Activated gamma-delta T cell treated with anti-CD3 and anti-CD28 coated beads, Interleukin-2, amount 50 U/mL, for 16 hours (primary cell): ENCODE measurements around the gene SLC35D2.
"Not testable (repeated sequence)": the region's sequence is repeated elsewhere in the genome, so short reads cannot be mapped to it uniquely, and the experiment has no call there.

Experiments used
- DNase-seq: peaks from one replicate; pipeline ENCODE4 v3.0.0-alpha.2; 2020; ENCODE audit warnings: low read depth

SLC35D2 gene

DNA sequence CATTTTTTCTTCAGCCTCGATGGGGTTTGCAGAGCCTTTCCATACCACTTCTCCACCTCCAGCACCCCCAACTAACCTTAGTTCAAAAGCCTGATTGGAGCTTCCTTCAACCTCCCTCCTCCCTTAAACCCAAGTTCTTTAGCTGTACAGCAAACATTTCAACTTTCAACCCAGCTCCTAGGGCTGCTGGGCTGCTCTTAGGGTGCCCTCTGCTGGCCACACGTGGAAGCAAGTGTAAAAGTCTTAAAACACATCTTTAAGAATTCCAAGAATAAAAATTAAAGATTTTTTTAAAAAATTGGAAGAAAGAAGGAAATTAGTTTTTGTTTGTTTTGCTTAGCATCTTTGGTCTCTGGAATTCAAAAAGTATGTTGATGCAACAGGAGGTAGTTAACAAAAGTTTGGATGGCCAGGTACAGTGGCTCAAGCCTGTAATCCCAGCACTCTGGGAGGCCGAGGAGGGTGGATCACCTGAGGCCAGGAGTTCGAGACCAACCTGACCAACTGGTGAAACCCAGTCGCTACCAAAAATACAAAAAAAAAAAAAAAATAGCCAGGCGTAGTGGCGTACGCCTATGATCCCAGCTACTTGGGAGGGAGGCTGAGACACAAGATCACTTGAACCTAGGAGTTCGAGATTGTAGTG, 66.1 kb downstream of the SLC35D2 start:
- DNase-seq: peak; percentile 37

DNA sequence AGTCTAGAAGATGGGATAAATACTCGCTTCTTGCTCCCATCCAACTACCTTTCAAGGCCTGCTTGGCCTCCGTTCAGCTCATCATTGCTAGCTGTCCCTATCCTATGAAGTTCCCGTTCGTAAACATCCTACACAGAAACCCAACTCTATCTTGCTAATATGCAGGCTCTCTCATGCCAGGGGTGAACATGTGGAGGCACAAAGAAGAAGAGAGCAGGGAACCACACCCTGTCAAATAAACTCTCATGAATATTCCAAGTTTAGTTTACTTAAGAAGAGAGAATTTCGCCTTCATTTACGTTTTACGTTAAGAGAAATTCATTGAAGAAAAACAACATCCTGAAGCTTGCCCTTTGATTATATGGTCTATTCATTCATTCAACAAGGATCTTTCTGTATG, 73.7 kb downstream of the SLC35D2 start:
- DNase-seq: no peak

DNA sequence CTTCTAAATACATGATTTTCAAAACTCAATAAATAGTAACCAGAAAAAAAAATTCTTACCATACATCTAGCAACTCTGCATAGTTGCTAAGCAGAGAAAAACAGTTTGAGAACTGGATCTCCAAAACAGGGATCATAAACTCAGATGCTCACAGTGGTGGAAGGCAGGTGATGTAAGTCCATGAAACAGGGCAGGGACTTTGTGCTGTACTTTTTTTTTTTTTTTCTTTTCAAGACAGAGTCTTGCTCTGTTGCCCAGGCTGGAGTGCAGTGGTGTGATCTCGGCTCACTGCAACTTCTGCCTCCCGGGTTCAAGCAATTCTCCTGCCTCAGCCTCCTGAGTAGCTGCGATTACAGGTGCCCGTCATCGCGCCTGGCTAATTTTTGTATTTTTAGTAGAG, 76.6 kb downstream of the SLC35D2 start:
- DNase-seq: not testable (repeated sequence)

DNA sequence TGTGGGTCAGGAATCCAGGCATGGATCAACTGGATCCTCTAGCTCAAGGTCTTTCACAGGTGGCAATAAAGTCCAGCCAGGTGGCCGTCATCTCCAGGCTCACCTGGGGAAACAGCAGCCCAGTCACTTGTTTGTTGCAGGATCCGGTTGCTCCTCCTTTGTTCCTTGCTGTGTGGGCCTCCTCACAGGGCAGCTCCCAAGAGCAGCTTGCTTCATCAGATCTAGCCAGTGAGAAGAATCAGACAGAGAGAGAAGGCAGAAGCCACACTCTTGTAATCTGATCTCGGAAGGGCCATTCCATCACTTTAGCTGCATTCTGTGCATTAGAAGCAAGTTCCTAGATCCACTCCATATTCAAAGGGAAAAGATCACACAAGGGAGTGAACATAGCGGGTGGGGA, 78.3 kb downstream of the SLC35D2 start:
- no peak for DNase-seq

DNA sequence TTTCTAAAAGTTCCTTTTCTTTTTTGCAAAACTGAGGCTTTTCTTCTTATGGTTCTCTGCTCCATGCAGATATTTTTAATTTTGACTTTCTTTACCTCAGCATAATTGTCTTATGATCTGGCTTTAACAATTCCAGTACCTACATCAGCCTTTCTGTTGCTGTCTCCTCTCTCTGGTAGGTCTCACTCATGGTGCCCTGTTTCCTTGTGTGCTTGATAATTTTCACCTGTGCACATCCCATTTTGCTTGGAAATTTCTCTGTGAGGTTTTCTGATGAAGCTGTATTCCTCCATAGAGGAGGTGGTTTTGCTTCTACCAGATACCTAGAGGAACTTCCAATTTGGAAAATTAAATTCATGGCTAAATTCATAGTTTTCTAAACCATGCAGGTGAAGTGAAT, 79.3 kb downstream of the SLC35D2 start:
- no peak for DNase-seq

DNA sequence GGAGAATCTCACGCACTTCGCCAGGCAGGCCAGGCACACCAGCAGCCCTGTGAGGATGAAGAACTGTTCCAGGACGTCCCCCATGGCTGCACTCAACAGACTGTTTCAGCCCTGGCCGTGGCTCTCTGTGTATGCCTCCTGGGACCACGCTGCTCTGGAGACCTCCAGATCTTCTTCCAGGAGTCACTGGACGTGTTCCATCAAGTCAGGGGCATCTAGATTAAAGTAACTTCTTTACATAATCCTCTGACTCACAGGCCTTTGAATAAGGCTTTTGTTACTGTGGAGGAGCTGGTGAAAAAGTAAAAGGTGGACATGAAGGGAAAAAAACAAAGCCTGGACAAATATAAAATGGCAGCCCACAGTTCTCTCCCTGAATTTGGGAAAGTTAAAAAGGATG, 81.5 kb downstream of the SLC35D2 start, which contains the start of gene HSD17B3:
HSD17B3 (minus strand) TSS at position 156 of the 400 bp plus-strand sequence; CDS start at position 84, 72 bp downstream.
- no peak for DNase-seq

DNA sequence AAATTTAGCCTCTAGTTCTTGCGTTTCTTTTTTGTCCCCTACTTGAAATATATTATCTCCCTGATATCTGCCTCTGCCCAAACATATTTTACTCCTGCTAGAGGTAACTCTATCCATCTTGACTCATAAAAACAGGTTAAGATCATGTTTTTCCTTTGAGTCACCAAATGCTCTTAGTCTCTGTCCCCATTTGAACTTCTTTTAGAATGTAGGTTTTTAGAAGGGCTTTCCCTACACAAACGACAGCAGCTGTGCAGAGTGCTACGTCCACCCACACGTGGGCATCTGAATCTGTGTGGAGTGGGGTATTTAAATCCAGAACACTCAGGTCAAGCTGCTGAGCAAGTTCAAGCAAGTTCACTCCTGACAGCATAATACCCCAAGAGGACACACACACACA, 83.7 kb downstream of the SLC35D2 start:
- DNase-seq: no peak

DNA sequence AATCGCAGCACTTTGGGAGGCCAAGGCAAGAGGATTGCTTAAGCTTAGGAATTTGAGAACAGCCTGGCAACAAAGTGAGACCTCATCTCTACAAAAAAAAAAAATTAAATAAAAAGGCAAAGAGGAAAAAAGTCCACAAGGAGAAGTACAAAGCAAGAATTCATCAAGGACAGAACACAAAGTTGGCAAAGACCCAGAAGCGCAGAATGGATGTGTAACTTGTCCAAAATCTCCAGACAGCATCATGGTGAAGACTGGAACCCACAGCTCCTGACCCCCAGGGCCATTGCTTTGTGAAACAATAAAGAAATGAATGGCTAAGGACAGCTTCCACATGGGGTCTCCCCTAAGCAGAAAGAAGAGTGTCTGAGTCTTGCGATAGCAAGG, 89.4 kb downstream of the SLC35D2 start:
- DNase-seq: no peak

DNA sequence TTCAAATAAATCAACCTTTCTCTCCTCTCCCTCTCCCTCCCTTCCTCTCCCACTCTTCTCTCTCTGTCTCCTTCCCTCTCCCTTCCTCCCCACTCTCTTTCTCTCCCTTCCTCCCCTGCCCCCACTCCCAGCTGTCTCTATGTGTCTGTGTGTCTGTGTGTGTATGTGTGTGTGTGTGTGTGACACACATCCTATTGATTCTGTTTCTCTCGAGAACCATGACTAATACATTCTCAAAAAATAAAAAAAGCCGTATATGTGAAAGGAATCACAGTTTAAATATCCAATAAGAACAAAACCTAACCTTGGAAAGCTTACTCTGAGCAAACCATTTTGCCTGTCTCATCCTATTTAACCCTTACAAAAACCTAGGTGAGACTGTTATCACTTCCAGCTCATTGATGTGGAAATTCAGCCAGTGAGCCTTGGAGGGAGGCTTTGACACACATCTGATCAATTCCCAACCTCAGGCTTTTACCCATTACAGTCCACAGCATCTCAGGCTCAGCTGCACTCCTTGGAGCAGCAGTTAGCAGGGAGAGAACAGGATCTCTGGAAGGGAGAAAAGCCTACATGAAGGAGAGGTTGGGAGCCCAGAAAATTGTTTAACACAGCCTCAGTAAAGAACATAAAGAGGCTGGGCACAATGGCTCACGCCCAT, 89.9 kb downstream of the SLC35D2 start:
- no peak for DNase-seq

DNA sequence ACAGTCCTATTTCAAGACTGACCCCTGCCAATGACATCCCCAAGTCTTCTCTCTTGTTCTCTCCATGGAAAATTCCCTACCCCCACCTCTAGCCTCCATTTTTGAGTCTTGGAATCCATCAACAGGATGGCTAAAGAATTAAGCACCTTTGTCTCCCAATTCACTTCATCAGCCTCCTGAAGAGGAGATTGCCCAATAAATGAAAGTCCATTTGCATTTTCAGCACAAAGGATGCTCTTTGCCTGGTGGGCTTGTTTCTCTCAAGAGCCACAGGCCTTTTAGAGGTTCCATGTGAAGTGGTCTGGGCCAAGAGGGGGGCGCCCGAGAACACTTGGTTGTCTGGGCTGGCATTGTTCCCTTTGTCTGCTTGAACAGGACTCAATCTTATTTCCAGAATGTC, 94.1 kb downstream of the SLC35D2 start:
- DNase-seq: no peak

DNA sequence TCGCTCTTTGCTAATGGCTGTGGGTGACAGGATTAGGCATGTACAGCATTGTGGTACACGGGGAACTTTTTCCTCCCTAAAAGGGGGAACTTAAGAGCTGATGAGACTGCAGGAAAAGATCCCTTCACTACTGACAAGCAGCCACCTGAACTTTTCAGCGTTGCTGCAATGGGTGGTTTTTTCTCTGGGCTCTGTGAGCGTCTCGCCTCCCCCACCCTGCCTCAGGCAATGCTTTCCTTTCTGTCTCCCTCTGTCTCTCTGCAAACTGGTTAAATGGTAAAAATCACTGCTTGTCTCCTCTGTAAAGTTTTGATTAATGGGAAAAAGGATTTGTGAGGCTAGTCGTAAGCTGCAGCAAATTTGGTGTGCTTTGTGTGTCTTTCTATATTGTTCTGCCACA, 101.9 kb downstream of the SLC35D2 start:
- no peak for DNase-seq

DNA sequence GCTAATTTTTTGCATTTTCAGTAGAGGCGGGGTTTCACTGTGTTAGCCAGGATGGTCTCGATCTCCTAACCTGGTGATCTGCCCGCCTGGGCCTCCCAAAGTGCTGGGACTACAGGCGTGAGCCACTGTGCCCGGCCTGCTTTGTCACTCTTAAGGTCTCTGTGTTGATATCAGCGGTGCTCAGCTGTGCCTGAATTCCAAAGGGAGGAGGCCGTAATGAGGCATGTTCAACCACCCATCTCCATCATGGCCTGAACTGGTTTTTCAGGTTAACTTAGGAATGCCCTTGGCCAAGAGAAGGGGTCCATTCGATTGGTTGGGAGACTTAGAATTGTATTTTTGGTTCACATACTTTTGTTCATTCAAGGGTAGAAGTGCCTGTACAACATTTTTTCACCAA, 103.6 kb downstream of the SLC35D2 start:
- no peak for DNase-seq

DNA sequence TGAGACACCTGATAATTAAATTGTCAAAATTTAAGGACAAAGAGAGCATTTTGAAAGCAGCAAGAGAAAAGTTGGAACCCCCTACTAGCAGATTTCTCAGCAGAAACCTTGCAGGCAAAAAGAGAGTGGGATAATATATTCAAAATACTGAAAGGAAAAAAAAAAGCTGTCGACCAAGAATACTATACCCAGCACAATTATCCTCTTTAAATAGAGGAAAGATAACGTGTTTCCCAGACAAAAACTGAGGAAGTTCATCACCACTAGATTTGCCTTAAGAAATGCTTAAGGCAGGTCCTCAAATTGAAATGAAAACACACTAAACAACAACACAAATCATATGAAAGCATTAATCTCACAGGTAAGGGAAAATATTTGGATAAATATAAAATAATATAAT, 108.6 kb downstream of the SLC35D2 start:
- no peak for DNase-seq
